ENCODE measurements around the gene MAML3. TPM values are rescaled to one million over a fixed set of nuclear protein-coding genes. Genes with fewer than 3 reads are reported as not detected.

MAML3 gene
- total and polyA plus RNA-seq, 2 of the 13 experiments (the other 11 are each of a cell fraction or from before 2014, with no cell fraction given): 0.05 to 0.13 TPM

GRCh38 chr4:139884438-139884837 lies 269.5 kb downstream of the MAML3 start (continued):
- TF ChIP-seq ZBTB14 (CRISPR knock-in tag; IDR thresholded peaks at IDR 0.05) (no peak), ZNF18 (CRISPR knock-in tag; IDR thresholded peaks at IDR 0.05; ENCODE audit: insufficient replicate concordance) (no peak), NCOA2 (CRISPR knock-in tag; IDR thresholded peaks at IDR 0.05) (peak; percentile 91), KDM6A (CRISPR knock-in tag; IDR thresholded peaks at IDR 0.05; ENCODE audit: low read depth) (no peak), ZNF512B (CRISPR knock-in tag; IDR thresholded peaks at IDR 0.05; ENCODE audit: borderline replicate concordance) (no peak), ZNF766 (CRISPR knock-in tag; IDR thresholded peaks at IDR 0.05; ENCODE audit: borderline replicate concordance) (no peak), ZKSCAN8 (CRISPR knock-in tag; IDR thresholded peaks at IDR 0.05; ENCODE audit: borderline replicate concordance) (no peak), ZNF276 (CRISPR knock-in tag; IDR thresholded peaks at IDR 0.05; ENCODE audit: low read depth) (no peak), ZNF281 (CRISPR knock-in tag; IDR thresholded peaks at IDR 0.05; ENCODE audit: borderline replicate concordance) (no peak), TAF15 (IDR thresholded peaks at IDR 0.05; ENCODE audit: low read depth, low read length, poor library complexity, severe bottlenecking) (no peak), ZNF329 (CRISPR knock-in tag; IDR thresholded peaks at IDR 0.05; ENCODE audit: low read depth) (no peak), DNMT3B (CRISPR knock-in tag; conservative IDR thresholded peaks at IDR 0.05) (no peak), ZNF430 (CRISPR knock-in tag; IDR thresholded peaks at IDR 0.05) (no peak)
- TF ChIP-seq, protein P1, sequence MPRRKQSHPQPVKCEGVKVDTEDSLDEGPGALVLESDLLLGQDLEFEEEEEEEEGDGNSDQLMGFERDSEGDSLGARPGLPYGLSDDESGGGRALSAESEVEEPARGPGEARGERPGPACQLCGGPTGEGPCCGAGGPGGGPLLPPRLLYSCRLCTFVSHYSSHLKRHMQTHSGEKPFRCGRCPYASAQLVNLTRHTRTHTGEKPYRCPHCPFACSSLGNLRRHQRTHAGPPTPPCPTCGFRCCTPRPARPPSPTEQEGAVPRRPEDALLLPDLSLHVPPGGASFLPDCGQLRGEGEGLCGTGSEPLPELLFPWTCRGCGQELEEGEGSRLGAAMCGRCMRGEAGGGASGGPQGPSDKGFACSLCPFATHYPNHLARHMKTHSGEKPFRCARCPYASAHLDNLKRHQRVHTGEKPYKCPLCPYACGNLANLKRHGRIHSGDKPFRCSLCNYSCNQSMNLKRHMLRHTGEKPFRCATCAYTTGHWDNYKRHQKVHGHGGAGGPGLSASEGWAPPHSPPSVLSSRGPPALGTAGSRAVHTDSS (CRISPR knock-in tag; conservative IDR thresholded peaks at IDR 0.05): no peak
- TF ChIP-seq, protein P2, sequence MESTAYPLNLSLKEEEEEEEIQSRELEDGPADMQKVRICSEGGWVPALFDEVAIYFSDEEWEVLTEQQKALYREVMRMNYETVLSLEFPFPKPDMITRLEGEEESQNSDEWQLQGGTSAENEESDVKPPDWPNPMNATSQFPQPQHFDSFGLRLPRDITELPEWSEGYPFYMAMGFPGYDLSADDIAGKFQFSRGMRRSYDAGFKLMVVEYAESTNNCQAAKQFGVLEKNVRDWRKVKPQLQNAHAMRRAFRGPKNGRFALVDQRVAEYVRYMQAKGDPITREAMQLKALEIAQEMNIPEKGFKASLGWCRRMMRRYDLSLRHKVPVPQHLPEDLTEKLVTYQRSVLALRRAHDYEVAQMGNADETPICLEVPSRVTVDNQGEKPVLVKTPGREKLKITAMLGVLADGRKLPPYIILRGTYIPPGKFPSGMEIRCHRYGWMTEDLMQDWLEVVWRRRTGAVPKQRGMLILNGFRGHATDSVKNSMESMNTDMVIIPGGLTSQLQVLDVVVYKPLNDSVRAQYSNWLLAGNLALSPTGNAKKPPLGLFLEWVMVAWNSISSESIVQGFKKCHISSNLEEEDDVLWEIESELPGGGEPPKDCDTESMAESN (CRISPR knock-in tag; conservative IDR thresholded peaks at IDR 0.05): no peak

Data from HepG2 (cell line).